Measurements from ENCODE around the gene ZNF335.

Gene ZNF335

GRCh38 chr20:45963059-45964005 lies 8.7 kb downstream of the ZNF335 start:
- TF ChIP-seq TSHZ2 (CRISPR knock-in tag; IDR thresholded peaks at IDR 0.05) (no peak), ZNF8 (CRISPR knock-in tag; IDR thresholded peaks at IDR 0.05) (no peak), ESRRG (CRISPR knock-in tag; IDR thresholded peaks at IDR 0.05) (no peak), ISL1 (CRISPR knock-in tag; IDR thresholded peaks at IDR 0.05) (no peak), ZFP30 (CRISPR knock-in tag; IDR thresholded peaks at IDR 0.05) (no peak)
- peak; percentile 71 for ATAC-seq

- TF ChIP-seq BACH2 (CRISPR knock-in tag; IDR thresholded peaks at IDR 0.05; ENCODE audit: borderline replicate concordance) (no peak), ZC3H10 (CRISPR knock-in tag; IDR thresholded peaks at IDR 0.05) (no peak), SNAI2 (CRISPR knock-in tag; IDR thresholded peaks at IDR 0.05) (no peak), POU6F1 (CRISPR knock-in tag; IDR thresholded peaks at IDR 0.05; ENCODE audit: borderline replicate concordance, low read depth) (no peak), CSRNP3 (CRISPR knock-in tag; IDR thresholded peaks at IDR 0.05) (no peak), TOX (CRISPR knock-in tag; IDR thresholded peaks at IDR 0.05; ENCODE audit: borderline replicate concordance) (no peak), CSDC2 (CRISPR knock-in tag; IDR thresholded peaks at IDR 0.05) (no peak), CREB5 (CRISPR knock-in tag; IDR thresholded peaks at IDR 0.05; ENCODE audit: low read depth) (no peak), ZNF70 (CRISPR knock-in tag; IDR thresholded peaks at IDR 0.05) (no peak), ZNF565 (CRISPR knock-in tag; conservative IDR thresholded peaks at IDR 0.05; ENCODE audit: low read depth) (no peak), ISL1 (CRISPR knock-in tag; IDR thresholded peaks at IDR 0.05) (no peak), OSR1 (CRISPR knock-in tag; IDR thresholded peaks at IDR 0.05) (no peak)
- no peak for ATAC-seq
Measured at GRCh38 chr20:45962031-45962755, 9.8 kb downstream of the ZNF335 start.

GRCh38 chr20:45959956-45960630 lies 11.9 kb downstream of the ZNF335 start:
- TF ChIP-seq CSDC2 (CRISPR knock-in tag; IDR thresholded peaks at IDR 0.05) (no peak), ZFP30 (CRISPR knock-in tag; IDR thresholded peaks at IDR 0.05) (no peak), TOX (CRISPR knock-in tag; IDR thresholded peaks at IDR 0.05; ENCODE audit: borderline replicate concordance) (no peak), ARNTL (CRISPR knock-in tag; IDR thresholded peaks at IDR 0.05; ENCODE audit: borderline replicate concordance, low read depth) (no peak), PPARA (CRISPR knock-in tag; IDR thresholded peaks at IDR 0.05; ENCODE audit: borderline replicate concordance) (no peak), SNAI2 (CRISPR knock-in tag; IDR thresholded peaks at IDR 0.05) (no peak)

GRCh38 chr20:45959126-45959525 lies 12.9 kb downstream of the ZNF335 start:
- no peak for ATAC-seq
- no peak for TF ChIP-seq SNAI2 (CRISPR knock-in tag; IDR thresholded peaks at IDR 0.05)
- TF ChIP-seq ZNF565 (CRISPR knock-in tag; conservative IDR thresholded peaks at IDR 0.05; ENCODE audit: low read depth), result no peak
- TF ChIP-seq TOX (CRISPR knock-in tag; IDR thresholded peaks at IDR 0.05; ENCODE audit: borderline replicate concordance), result no peak
- TF ChIP-seq ZFP3 (CRISPR knock-in tag; IDR thresholded peaks at IDR 0.05), result no peak
- no peak for TF ChIP-seq PATZ1 (CRISPR knock-in tag; IDR thresholded peaks at IDR 0.05; ENCODE audit: borderline replicate concordance)
- no peak for TF ChIP-seq POU6F1 (CRISPR knock-in tag; IDR thresholded peaks at IDR 0.05; ENCODE audit: borderline replicate concordance, low read depth)
- TF ChIP-seq ISL1 (CRISPR knock-in tag; IDR thresholded peaks at IDR 0.05), result no peak
- no peak for TF ChIP-seq CSRNP3 (CRISPR knock-in tag; IDR thresholded peaks at IDR 0.05)

More at GRCh38 chr20:45959956-45960630, 11.9 kb downstream of the ZNF335 start:
- ATAC-seq, result no peak
